Ecto neural progenitor cell (in vitro differentiated cells): ENCODE measurements around the gene IDH1.
"Not testable (repeated sequence)": the region's sequence is repeated elsewhere in the genome, so short reads cannot be mapped to it uniquely, and the experiment has no call there.

Experiments used
- DNase-seq: peaks from one replicate; pipeline ENCODE4 v3.0.0-alpha.2; 2018; ENCODE audit warnings: low spot score

Gene IDH1

GRCh38 chr2:208256849-208257813 is 2.3 kb upstream of the IDH1 start:
- not testable (repeated sequence) for DNase-seq

- no peak for DNase-seq
Observed at GRCh38 chr2:208256192-208256782, 1.4 kb upstream of the IDH1 start.

GRCh38 chr2:208255557-208256106 is 761 bp upstream of the IDH1 start:
- no peak for DNase-seq

- peak; percentile 95 for DNase-seq
Observed at GRCh38 chr2:208254118-208254870, 577 bp downstream of the IDH1 start.

- no peak for DNase-seq
Observed at GRCh38 chr2:208253600-208254117, 1.2 kb downstream of the IDH1 start.

GRCh38 chr2:208252716-208253492 is 2.0 kb downstream of the IDH1 start:
- no peak for DNase-seq

- no peak for DNase-seq
Observed at GRCh38 chr2:208251098-208251497, 3.8 kb downstream of the IDH1 start.

- no peak for DNase-seq
Observed at GRCh38 chr2:208250388-208250787, 4.5 kb downstream of the IDH1 start.

- DNase-seq = no peak
Observed at GRCh38 chr2:208249296-208249695, 5.6 kb downstream of the IDH1 start.

GRCh38 chr2:208248601-208249000 is 6.3 kb downstream of the IDH1 start:
- DNase-seq = no peak

- DNase-seq = no peak
Observed at GRCh38 chr2:208245746-208246145, 9.1 kb downstream of the IDH1 start.

GRCh38 chr2:208244422-208244821 is 10.4 kb downstream of the IDH1 start:
- DNase-seq = no peak

- no peak for DNase-seq
Observed at GRCh38 chr2:208240619-208241209, 14.2 kb downstream of the IDH1 start.

- DNase-seq = no peak
Observed at GRCh38 chr2:208239770-208240493, 14.9 kb downstream of the IDH1 start.

GRCh38 chr2:208235860-208236259 is 19.0 kb downstream of the IDH1 start:
- no peak for DNase-seq

GRCh38 chr2:208234786-208235185 is 20.1 kb downstream of the IDH1 start:
- no peak for DNase-seq

GRCh38 chr2:208228476-208228875 is 26.4 kb downstream of the IDH1 start:
- no peak for DNase-seq

- DNase-seq = no peak
Observed at GRCh38 chr2:208227581-208228232, 27.2 kb downstream of the IDH1 start.

- no peak for DNase-seq
Observed at GRCh38 chr2:208224802-208225201, 30.1 kb downstream of the IDH1 start.

- DNase-seq = no peak
Observed at GRCh38 chr2:208222351-208222750, 32.5 kb downstream of the IDH1 start.
